ENCODE measurements around the gene COPS8. TPM values are rescaled to one million over a fixed set of nuclear protein-coding genes. Genes with fewer than 3 reads are reported as not detected.

COPS8 gene
- total RNA-seq, 4 donors from 2014 or later: 59.0 to 88.3 (median 77.7) TPM

GRCh38 chr2:237102428-237102827 lies 16.7 kb downstream of the COPS8 start:
- WGBS: 98% methylated on average over 3 of the region's 3 CpGs
- no peaks in the 10 kb centered on the region for H3K27me3 ChIP-seq
- TF ChIP-seq CTCF (IDR thresholded peaks at IDR 0.05) (no peak), POLR2A (IDR thresholded peaks at IDR 0.05) (no peak), EP300 (IDR thresholded peaks at IDR 0.05) (no peak), POLR2AphosphoS5 (IDR thresholded peaks at IDR 0.05) (no peak)

GRCh38 chr2:237109421-237109934 lies 23.8 kb downstream of the COPS8 start:
- 88% methylated on average over 4 of the region's 4 CpGs for WGBS
- TF ChIP-seq POLR2AphosphoS5 (IDR thresholded peaks at IDR 0.05): no peak
- TF ChIP-seq EP300 (IDR thresholded peaks at IDR 0.05): no peak
- TF ChIP-seq CTCF (IDR thresholded peaks at IDR 0.05): no peak
- DNase-seq (ENCODE audit: low spot score in 2 of 2): no peak
- no peak overlapping the region for H3K4me3 ChIP-seq
- no peak overlapping the region for H3K27ac ChIP-seq
- H3K4me1 ChIP-seq: no peaks in the 10 kb centered on the region
- H3K9me3 ChIP-seq: no peaks in the 10 kb centered on the region
- peaks cover under 1% of the 10 kb centered on the region for H3K36me3 ChIP-seq
- H3K27me3 ChIP-seq: no peaks in the 10 kb centered on the region

More at GRCh38 chr2:237102428-237102827, 16.7 kb downstream of the COPS8 start:
- H3K27ac ChIP-seq: no peak overlapping the region
- H3K4me1 ChIP-seq: peaks cover 7% of the 10 kb centered on the region
- no peak overlapping the region for H3K4me3 ChIP-seq
- peaks cover 65% of the 10 kb centered on the region for H3K36me3 ChIP-seq
- DNase-seq (ENCODE audit: low spot score in 2 of 2): no peak
- no peaks in the 10 kb centered on the region for H3K9me3 ChIP-seq

GRCh38 chr2:237113026-237113795 lies 27.5 kb downstream of the COPS8 start:
- Histone ChIP-seq H3K27ac (no peak overlapping the region), H3K36me3 (no peaks in the 10 kb centered on the region), H3K9me3 (no peaks in the 10 kb centered on the region), H3K4me3 (no peak overlapping the region), H3K27me3 (no peaks in the 10 kb centered on the region), H3K4me1 (peaks cover 7% of the 10 kb centered on the region)
- 55% methylated on average over 4 of the region's 4 CpGs for WGBS
- no peak for DNase-seq (ENCODE audit: low spot score in 2 of 2)
- TF ChIP-seq POLR2A (IDR thresholded peaks at IDR 0.05): no peak
- no peak for TF ChIP-seq POLR2AphosphoS5 (IDR thresholded peaks at IDR 0.05)
- no peak for TF ChIP-seq CTCF (IDR thresholded peaks at IDR 0.05)
- no peak for TF ChIP-seq EP300 (IDR thresholded peaks at IDR 0.05)

- peaks cover 11% of the 10 kb centered on the region for H3K4me1 ChIP-seq
- WGBS: 93% methylated on average over 2 of the region's 3 CpGs
- H3K9me3 ChIP-seq: no peaks in the 10 kb centered on the region
- H3K27ac ChIP-seq: no peak overlapping the region
- H3K4me3 ChIP-seq: no peak overlapping the region
- H3K27me3 ChIP-seq: no peaks in the 10 kb centered on the region
- no peak for DNase-seq (ENCODE audit: low spot score in 2 of 2)
- TF ChIP-seq POLR2AphosphoS5 (IDR thresholded peaks at IDR 0.05) (no peak), EP300 (IDR thresholded peaks at IDR 0.05) (no peak), CTCF (IDR thresholded peaks at IDR 0.05) (no peak), POLR2A (IDR thresholded peaks at IDR 0.05) (no peak)
- H3K36me3 ChIP-seq: no peaks in the 10 kb centered on the region
These were observed 30.2 kb downstream of the COPS8 start for GRCh38 chr2:237115870-237116269.

- Histone ChIP-seq H3K4me3 (no peak overlapping the region), H3K4me1 (peaks cover 11% of the 10 kb centered on the region), H3K9me3 (no peaks in the 10 kb centered on the region), H3K27ac (no peak overlapping the region), H3K27me3 (no peaks in the 10 kb centered on the region), H3K36me3 (no peaks in the 10 kb centered on the region)
- no peak for TF ChIP-seq POLR2AphosphoS5 (IDR thresholded peaks at IDR 0.05)
- no peak for TF ChIP-seq EP300 (IDR thresholded peaks at IDR 0.05)
- TF ChIP-seq POLR2A (IDR thresholded peaks at IDR 0.05): no peak
- TF ChIP-seq CTCF (IDR thresholded peaks at IDR 0.05): no peak
- 83% methylated on average over 2 of the region's 2 CpGs for WGBS
- DNase-seq (ENCODE audit: low spot score in 2 of 2): no peak
These were observed 30.7 kb downstream of the COPS8 start for GRCh38 chr2:237116431-237116830.
